SU-DHL-6 (cell line): Measurements from ENCODE around the gene EYS.

Source experiments
- EZH2phosphoT487 ChIP-seq: fragments of 200-600 bp; sonication (generic), shearing (Covaris generic); conservative IDR thresholded peaks from 2 replicates; pipeline ENCODE4 v1.6.1; 2018; ENCODE audit warnings: mild to moderate bottlenecking, antibody characterized with exemption, low read length, moderate library complexity, mixed read lengths
- TF ChIP-seq, protein P1 (sequence below): fragments of 200-600 bp; sonication (generic); IDR thresholded peaks from one replicate; pipeline ENCODE4 v1.5.1; 2017; ENCODE audit warnings: antibody characterized with exemption, mild to moderate bottlenecking, low read length, moderate library complexity; ENCODE audit not compliant: insufficient read depth, poor library complexity, severe bottlenecking

DNA sequence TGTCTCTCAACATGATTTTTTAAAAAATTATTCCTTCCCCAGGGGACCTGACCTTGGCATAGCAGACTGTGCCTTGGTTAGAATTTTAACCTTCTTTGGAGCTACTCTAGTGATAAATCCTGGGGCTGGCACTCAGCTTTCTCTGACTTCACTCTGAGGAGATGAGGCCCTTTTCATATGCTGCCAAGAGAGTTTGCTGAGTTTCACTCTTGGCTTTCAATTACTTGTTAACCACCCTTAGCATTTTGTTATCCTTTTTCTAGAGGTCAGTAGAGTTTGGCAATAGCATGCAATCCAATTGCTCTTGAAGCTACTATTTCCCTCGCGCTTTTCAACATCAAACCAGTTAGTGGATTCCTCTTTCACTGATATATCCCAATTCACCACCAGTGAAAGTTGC, 920.3 kb downstream of the EYS start:
- no peak for TF ChIP-seq EZH2phosphoT487
- TF ChIP-seq, protein P1, sequence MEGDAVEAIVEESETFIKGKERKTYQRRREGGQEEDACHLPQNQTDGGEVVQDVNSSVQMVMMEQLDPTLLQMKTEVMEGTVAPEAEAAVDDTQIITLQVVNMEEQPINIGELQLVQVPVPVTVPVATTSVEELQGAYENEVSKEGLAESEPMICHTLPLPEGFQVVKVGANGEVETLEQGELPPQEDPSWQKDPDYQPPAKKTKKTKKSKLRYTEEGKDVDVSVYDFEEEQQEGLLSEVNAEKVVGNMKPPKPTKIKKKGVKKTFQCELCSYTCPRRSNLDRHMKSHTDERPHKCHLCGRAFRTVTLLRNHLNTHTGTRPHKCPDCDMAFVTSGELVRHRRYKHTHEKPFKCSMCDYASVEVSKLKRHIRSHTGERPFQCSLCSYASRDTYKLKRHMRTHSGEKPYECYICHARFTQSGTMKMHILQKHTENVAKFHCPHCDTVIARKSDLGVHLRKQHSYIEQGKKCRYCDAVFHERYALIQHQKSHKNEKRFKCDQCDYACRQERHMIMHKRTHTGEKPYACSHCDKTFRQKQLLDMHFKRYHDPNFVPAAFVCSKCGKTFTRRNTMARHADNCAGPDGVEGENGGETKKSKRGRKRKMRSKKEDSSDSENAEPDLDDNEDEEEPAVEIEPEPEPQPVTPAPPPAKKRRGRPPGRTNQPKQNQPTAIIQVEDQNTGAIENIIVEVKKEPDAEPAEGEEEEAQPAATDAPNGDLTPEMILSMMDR, result no peak
